ENCODE data around the gene DUOXA1.

DUOXA1 gene

DNA sequence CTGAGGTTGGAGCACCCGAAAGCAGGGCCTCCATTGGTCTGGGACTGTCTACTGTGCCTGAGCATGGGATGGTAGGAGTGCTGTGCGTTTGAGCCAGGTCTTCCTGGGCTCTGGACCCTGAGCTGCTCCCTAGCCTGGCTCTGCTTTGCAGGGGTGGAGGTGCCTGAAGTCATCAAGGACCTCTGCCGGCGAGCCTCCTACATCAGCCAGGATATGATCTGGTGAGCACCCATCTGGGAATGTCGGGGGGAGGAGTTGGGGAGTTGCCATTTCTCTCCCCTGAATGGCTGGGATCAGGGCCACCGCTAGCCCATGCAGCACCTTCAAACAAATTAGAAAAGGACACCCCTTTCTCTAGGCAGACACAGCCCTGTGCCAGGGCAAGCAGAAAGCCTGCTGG lies 20.8 kb upstream of the DUOXA1 start:
- H2AK5ac ChIP-seq (ENCODE audit: low read length, severe bottlenecking), result no peak overlapping the region
- H3K27ac ChIP-seq (ENCODE audit: low read length, poor library complexity, severe bottlenecking), result no peak overlapping the region
- no peak overlapping the region for H2BK5ac ChIP-seq (ENCODE audit: low read depth, low read length, poor library complexity, severe bottlenecking)
- H3K27me3 ChIP-seq (ENCODE audit: control insufficient read depth in 1 of 2, insufficient read depth in 1 of 2, low read length in 2 of 2), result peaks cover 0 to 17% of the 10 kb centered on the region in 2 experiments
- no peak overlapping the region for H3K4me2 ChIP-seq (ENCODE audit: low read length, poor library complexity, severe bottlenecking)
- H2BK120ac ChIP-seq (ENCODE audit: low read depth, low read length), result no peak overlapping the region
- H3K36me3 ChIP-seq (ENCODE audit: control insufficient read depth in 1 of 2, insufficient read depth in 2 of 2, low read depth in 1 of 2, low read length in 2 of 2), result peaks cover 4 to 13% of the 10 kb centered on the region in 2 experiments
- no peaks in the 10 kb centered on the region for H3K79me1 ChIP-seq (replicated peaks; ENCODE audit: low read length, poor library complexity, severe bottlenecking)
- H3K4me3 ChIP-seq (ENCODE audit: insufficient read depth in 1 of 2, low read depth in 1 of 2, low read length in 2 of 2), result no peak overlapping the region
- H2BK12ac ChIP-seq (ENCODE audit: low read length in 2 of 2), result no peak overlapping the region
- no peak overlapping the region for H3K23ac ChIP-seq (ENCODE audit: low read length in 2 of 2)
- DNase-seq, result no peak
- H3K4ac ChIP-seq (ENCODE audit: low read depth in 1 of 2, low read length in 2 of 2), result no peak overlapping the region
- H4K8ac ChIP-seq (ENCODE audit: low read length), result no peak overlapping the region
- H2AFZ ChIP-seq (ENCODE audit: low read depth, low read length), result no peak overlapping the region
- H3K14ac ChIP-seq (ENCODE audit: low read length in 2 of 2), result no peak overlapping the region
- H4K91ac ChIP-seq (ENCODE audit: low read length), result no peak overlapping the region
- H3K9me3 ChIP-seq (ENCODE audit: control insufficient read depth, low read length), result no peaks in the 10 kb centered on the region
- 79% methylated on average over 6 of the region's 6 CpGs for WGBS
- no peak overlapping the region for H3K9ac ChIP-seq (ENCODE audit: low read length)
- peaks cover 6% of the 10 kb centered on the region for H3K4me1 ChIP-seq (ENCODE audit: control insufficient read depth, insufficient read depth, low read depth, low read length)
- H3K18ac ChIP-seq (ENCODE audit: low read depth in 1 of 2, low read length in 2 of 2), result no peak overlapping the region
- H2BK15ac ChIP-seq (ENCODE audit: low read depth, poor library complexity, severe bottlenecking), result no peak overlapping the region

DNA sequence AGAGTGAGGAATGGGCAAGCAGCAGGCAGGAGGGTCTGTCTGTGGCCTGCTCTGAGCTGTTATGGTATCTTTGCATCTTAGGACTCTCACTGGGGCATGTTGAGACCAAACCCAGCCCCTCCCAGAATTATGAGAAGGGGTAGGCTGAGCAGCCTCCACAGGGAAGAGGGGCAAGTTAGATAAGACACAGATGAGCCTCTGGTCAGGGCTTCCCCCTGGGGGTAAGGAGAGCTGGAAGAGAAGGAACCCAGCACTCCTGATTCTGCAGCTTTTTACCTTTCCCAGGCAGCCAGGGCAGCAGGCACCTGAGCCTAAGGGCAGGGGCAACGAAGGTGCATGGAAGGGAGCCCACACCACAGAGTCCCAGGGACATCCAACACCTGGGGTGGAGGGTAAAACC lies 19.4 kb upstream of the DUOXA1 start:
- Histone ChIP-seq H3K27ac (ENCODE audit: low read length, poor library complexity, severe bottlenecking) (no peak overlapping the region), H2AK5ac (ENCODE audit: low read length, severe bottlenecking) (no peak overlapping the region), H4K91ac (ENCODE audit: low read length) (no peak overlapping the region), H3K14ac (ENCODE audit: low read length in 2 of 2) (no peak overlapping the region), H3K9ac (ENCODE audit: low read length) (no peak overlapping the region), H4K8ac (ENCODE audit: low read length) (no peak overlapping the region), H3K9me3 (ENCODE audit: control insufficient read depth, low read length) (no peaks in the 10 kb centered on the region), H3K79me1 (replicated peaks; ENCODE audit: low read length, poor library complexity, severe bottlenecking) (no peaks in the 10 kb centered on the region), H3K18ac (ENCODE audit: low read depth in 1 of 2, low read length in 2 of 2) (no peak overlapping the region), H3K27me3 (ENCODE audit: control insufficient read depth in 1 of 2, insufficient read depth in 1 of 2, low read length in 2 of 2) (peaks cover 2 to 27% of the 10 kb centered on the region in 2 experiments), H3K4ac (ENCODE audit: low read depth in 1 of 2, low read length in 2 of 2) (no peak overlapping the region), H2AFZ (ENCODE audit: low read depth, low read length) (no peak overlapping the region), H3K4me1 (ENCODE audit: control insufficient read depth, insufficient read depth, low read depth, low read length) (peaks cover 6% of the 10 kb centered on the region), H3K23ac (ENCODE audit: low read length in 2 of 2) (peak overlapping the region in 1 of 2 experiments; percentile 52), H2BK12ac (ENCODE audit: low read length in 2 of 2) (no peak overlapping the region), H3K4me2 (ENCODE audit: low read length, poor library complexity, severe bottlenecking) (no peak overlapping the region), H2BK15ac (ENCODE audit: low read depth, poor library complexity, severe bottlenecking) (no peak overlapping the region), H2BK120ac (ENCODE audit: low read depth, low read length) (no peak overlapping the region), H2BK5ac (ENCODE audit: low read depth, low read length, poor library complexity, severe bottlenecking) (no peak overlapping the region), H3K36me3 (ENCODE audit: control insufficient read depth in 1 of 2, insufficient read depth in 2 of 2, low read depth in 1 of 2, low read length in 2 of 2) (peaks cover 4 to 13% of the 10 kb centered on the region in 2 experiments), H3K4me3 (ENCODE audit: insufficient read depth in 1 of 2, low read depth in 1 of 2, low read length in 2 of 2) (no peak overlapping the region)
- no peak for DNase-seq
- WGBS, result 44% methylated on average over 1 of the region's 1 CpG

DNA sequence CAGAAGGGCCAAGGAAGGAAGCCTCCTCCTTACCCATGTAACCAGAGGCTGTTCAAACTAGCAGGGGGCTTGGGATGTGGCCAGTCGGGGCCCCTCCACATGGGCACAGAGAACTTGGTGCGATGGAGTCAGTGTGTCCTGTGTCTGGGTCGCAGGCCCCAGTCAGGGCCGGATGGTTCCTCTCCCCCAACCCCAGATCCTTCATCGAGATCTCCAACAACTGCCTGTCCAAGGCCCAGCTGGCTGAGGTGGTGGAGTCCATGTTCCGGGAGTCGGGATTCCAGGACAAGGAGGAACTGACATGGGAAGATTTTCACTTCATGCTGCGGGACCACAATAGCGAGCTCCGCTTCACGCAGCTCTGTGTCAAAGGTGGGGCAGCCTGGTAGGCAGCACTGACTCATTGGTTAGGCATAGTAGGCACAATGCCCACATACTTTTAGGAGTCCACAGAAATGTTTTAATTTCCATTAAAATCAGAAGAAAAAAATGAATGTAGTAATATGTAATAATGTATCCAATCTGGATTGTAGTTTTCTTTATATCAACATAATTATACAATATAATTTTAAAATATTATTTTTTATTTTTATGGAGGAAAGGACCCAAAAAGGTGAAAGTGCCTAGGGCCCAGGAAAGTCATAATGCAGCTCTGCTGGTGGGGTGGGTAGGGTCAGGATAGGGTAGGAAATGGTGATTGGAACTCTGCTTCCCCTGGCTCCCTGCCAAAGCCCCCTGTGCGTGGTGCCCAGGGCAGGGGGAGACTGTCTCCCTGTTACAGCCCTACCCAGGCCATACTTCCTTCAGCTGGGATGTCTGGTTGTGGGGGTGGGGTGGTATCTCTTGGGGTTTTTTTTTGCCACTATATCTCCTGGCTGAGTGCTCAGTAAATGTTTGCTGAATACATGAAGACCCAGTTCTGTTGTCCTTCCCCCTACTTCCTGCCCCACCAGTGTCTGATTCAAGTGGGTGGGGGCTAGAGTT lies 18.7 kb upstream of the DUOXA1 start:
- H3K23ac ChIP-seq (ENCODE audit: low read length in 2 of 2), result no peak overlapping the region
- no peak overlapping the region for H2BK12ac ChIP-seq (ENCODE audit: low read length in 2 of 2)
- no peak overlapping the region for H4K8ac ChIP-seq (ENCODE audit: low read length)
- H3K27ac ChIP-seq (ENCODE audit: low read length, poor library complexity, severe bottlenecking), result no peak overlapping the region
- 96% methylated on average over 11 of the region's 12 CpGs for WGBS
- H4K91ac ChIP-seq (ENCODE audit: low read length), result no peak overlapping the region
- H2AFZ ChIP-seq (ENCODE audit: low read depth, low read length), result no peak overlapping the region
- H3K4me2 ChIP-seq (ENCODE audit: low read length, poor library complexity, severe bottlenecking), result no peak overlapping the region
- DNase-seq, result no peak
- H3K18ac ChIP-seq (ENCODE audit: low read depth in 1 of 2, low read length in 2 of 2), result no peak overlapping the region
- no peaks in the 10 kb centered on the region for H3K79me1 ChIP-seq (replicated peaks; ENCODE audit: low read length, poor library complexity, severe bottlenecking)
- H3K4ac ChIP-seq (ENCODE audit: low read depth in 1 of 2, low read length in 2 of 2), result no peak overlapping the region
- peaks cover 4 to 13% of the 10 kb centered on the region in 2 experiments for H3K36me3 ChIP-seq (ENCODE audit: control insufficient read depth in 1 of 2, insufficient read depth in 2 of 2, low read depth in 1 of 2, low read length in 2 of 2)
- no peaks in the 10 kb centered on the region for H3K9me3 ChIP-seq (ENCODE audit: control insufficient read depth, low read length)
- no peak overlapping the region for H2BK15ac ChIP-seq (ENCODE audit: low read depth, poor library complexity, severe bottlenecking)
- no peak overlapping the region for H3K4me3 ChIP-seq (ENCODE audit: insufficient read depth in 1 of 2, low read depth in 1 of 2, low read length in 2 of 2)
- H3K27me3 ChIP-seq (ENCODE audit: control insufficient read depth in 1 of 2, insufficient read depth in 1 of 2, low read length in 2 of 2), result peaks cover 4 to 29% of the 10 kb centered on the region in 2 experiments
- no peak overlapping the region for H2BK120ac ChIP-seq (ENCODE audit: low read depth, low read length)
- H2AK5ac ChIP-seq (ENCODE audit: low read length, severe bottlenecking), result no peak overlapping the region
- no peak overlapping the region for H3K14ac ChIP-seq (ENCODE audit: low read length in 2 of 2)
- H3K9ac ChIP-seq (ENCODE audit: low read length), result no peak overlapping the region
- H2BK5ac ChIP-seq (ENCODE audit: low read depth, low read length, poor library complexity, severe bottlenecking), result no peak overlapping the region
- H3K4me1 ChIP-seq (ENCODE audit: control insufficient read depth, insufficient read depth, low read depth, low read length), result peaks cover 6% of the 10 kb centered on the region

DNA sequence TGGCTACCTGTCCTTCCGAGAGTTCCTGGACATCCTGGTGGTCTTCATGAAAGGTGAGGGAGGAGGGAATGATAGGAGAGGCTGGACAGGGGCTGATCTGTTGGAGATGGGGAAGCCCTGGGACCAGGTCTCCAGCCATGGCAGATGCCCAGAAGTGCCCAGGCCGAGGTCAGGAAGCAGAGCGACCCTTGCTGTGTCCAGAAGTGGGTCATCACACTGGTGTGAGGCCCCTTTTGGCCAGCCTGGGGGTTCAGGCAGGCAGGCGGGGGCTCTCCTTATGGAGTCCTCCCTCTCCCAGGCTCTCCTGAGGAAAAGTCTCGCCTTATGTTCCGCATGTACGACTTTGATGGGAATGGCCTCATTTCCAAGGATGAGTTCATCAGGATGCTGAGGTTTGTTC lies 17.9 kb upstream of the DUOXA1 start:
- H3K4ac ChIP-seq (ENCODE audit: low read depth in 1 of 2, low read length in 2 of 2), result no peak overlapping the region
- H2BK15ac ChIP-seq (ENCODE audit: low read depth, poor library complexity, severe bottlenecking), result no peak overlapping the region
- no peak overlapping the region for H3K4me2 ChIP-seq (ENCODE audit: low read length, poor library complexity, severe bottlenecking)
- H2BK12ac ChIP-seq (ENCODE audit: low read length in 2 of 2), result no peak overlapping the region
- DNase-seq, result no peak
- H3K9me3 ChIP-seq (ENCODE audit: control insufficient read depth, low read length), result no peaks in the 10 kb centered on the region
- no peak overlapping the region for H3K18ac ChIP-seq (ENCODE audit: low read depth in 1 of 2, low read length in 2 of 2)
- no peak overlapping the region for H3K9ac ChIP-seq (ENCODE audit: low read length)
- 94% methylated on average over 7 of the region's 7 CpGs for WGBS
- H4K91ac ChIP-seq (ENCODE audit: low read length), result no peak overlapping the region
- no peak overlapping the region for H2AK5ac ChIP-seq (ENCODE audit: low read length, severe bottlenecking)
- H2BK120ac ChIP-seq (ENCODE audit: low read depth, low read length), result no peak overlapping the region
- peaks cover 4 to 13% of the 10 kb centered on the region in 2 experiments for H3K36me3 ChIP-seq (ENCODE audit: control insufficient read depth in 1 of 2, insufficient read depth in 2 of 2, low read depth in 1 of 2, low read length in 2 of 2)
- no peak overlapping the region for H3K4me3 ChIP-seq (ENCODE audit: insufficient read depth in 1 of 2, low read depth in 1 of 2, low read length in 2 of 2)
- H3K23ac ChIP-seq (ENCODE audit: low read length in 2 of 2), result no peak overlapping the region
- H4K8ac ChIP-seq (ENCODE audit: low read length), result no peak overlapping the region
- H2AFZ ChIP-seq (ENCODE audit: low read depth, low read length), result no peak overlapping the region
- H3K4me1 ChIP-seq (ENCODE audit: control insufficient read depth, insufficient read depth, low read depth, low read length), result peaks cover 6% of the 10 kb centered on the region
- H3K79me1 ChIP-seq (replicated peaks; ENCODE audit: low read length, poor library complexity, severe bottlenecking), result no peaks in the 10 kb centered on the region
- peaks cover 10 to 36% of the 10 kb centered on the region in 2 experiments for H3K27me3 ChIP-seq (ENCODE audit: control insufficient read depth in 1 of 2, insufficient read depth in 1 of 2, low read length in 2 of 2)
- H3K27ac ChIP-seq (ENCODE audit: low read length, poor library complexity, severe bottlenecking), result no peak overlapping the region
- H3K14ac ChIP-seq (ENCODE audit: low read length in 2 of 2), result no peak overlapping the region
- no peak overlapping the region for H2BK5ac ChIP-seq (ENCODE audit: low read depth, low read length, poor library complexity, severe bottlenecking)

Data from mesenchymal stem cell (in vitro differentiated cells and primary cell).